OCI-LY3 (cell line): Measurements from ENCODE around the gene ADRB1.
A peak's percentile ranks its signal among the peaks of the same experiment; 100 is the strongest.

Source experiments
- H2AFZ ChIP-seq: fragments of 200-600, 300-600 bp; shearing (Covaris generic); 2 replicates; pipeline ENCODE4 v1.6.0; 2014; ENCODE audit warnings: antibody characterized with exemption, low read depth, low read length
- H3K27ac ChIP-seq: fragments of 200-600, 300-600 bp; sonication (generic); 2 replicates; pipeline ENCODE4 v1.5.1; 2014; ENCODE audit warnings: mild to moderate bottlenecking, low read length, moderate library complexity, mixed read lengths
- H3K27me3 ChIP-seq: fragments of 200-600, 300-600 bp; sonication (generic); 2 replicates; pipeline ENCODE4 v1.6.1; 2014; ENCODE audit warnings: low read depth, low read length, mixed read lengths
- H3K36me3 ChIP-seq: fragments of 200-600, 300-600 bp; sonication (generic); replicated peaks from 2 replicates; pipeline ENCODE3; 2014; ENCODE audit warnings: low read depth, low read length, mixed read lengths
- H3K4me1 ChIP-seq: fragments of 300-600, 200-600 bp; sonication (generic); 2 replicates; pipeline ENCODE4 v1.6.1; 2014; ENCODE audit warnings: low read length, mixed read lengths
- H3K4me2 ChIP-seq: fragments of 200-600, 300-600 bp; sonication (generic); 2 replicates; pipeline ENCODE4 v1.6.1; 2014; ENCODE audit warnings: low read length, mixed read lengths
- H3K4me3 ChIP-seq: fragments of 300-600, 200-600 bp; sonication (generic); 2 replicates; pipeline ENCODE4 v1.5.1; 2014; ENCODE audit warnings: antibody characterized with exemption, mild to moderate bottlenecking, low read length, moderate library complexity
- H3K79me2 ChIP-seq: fragments of 300-600, 200-600 bp; shearing (Covaris generic); 2 replicates; pipeline ENCODE4 v1.6.1; 2014; ENCODE audit warnings: mild to moderate bottlenecking, low read length, mixed read lengths
- H3K9ac ChIP-seq: fragments of 300-600, 200-600 bp; shearing (Covaris generic); 2 replicates; pipeline ENCODE4 v1.6.0; 2014; ENCODE audit warnings: mild to moderate bottlenecking, low read length, moderate library complexity
- H3K9me3 ChIP-seq: fragments of 200-600, 300-600 bp; shearing (Covaris generic); 2 replicates; pipeline ENCODE4 v1.6.1; 2014; ENCODE audit warnings: low read length, mixed read lengths; ENCODE audit not compliant: insufficient read depth
- H4K20me1 ChIP-seq: fragments of 200-600, 300-600 bp; sonication (generic); 2 replicates; pipeline ENCODE4 v1.6.1; 2016; ENCODE audit warnings: low read length, mixed read lengths; ENCODE audit not compliant: insufficient read depth
- EZH2phosphoT487 ChIP-seq: fragments of 200-600 bp; shearing (Covaris generic); IDR thresholded peaks from 2 replicates; pipeline ENCODE4 v1.6.1; 2018; ENCODE audit warnings: antibody characterized with exemption, mixed run types, low read depth
- TF ChIP-seq, protein P1 (sequence below): fragments of 200-600, 300-600 bp; sonication (generic); IDR thresholded peaks from 2 replicates; pipeline ENCODE4 v1.5.1; 2014; ENCODE audit warnings: antibody characterized with exemption, low read length, low read depth

Gene ADRB1

DNA sequence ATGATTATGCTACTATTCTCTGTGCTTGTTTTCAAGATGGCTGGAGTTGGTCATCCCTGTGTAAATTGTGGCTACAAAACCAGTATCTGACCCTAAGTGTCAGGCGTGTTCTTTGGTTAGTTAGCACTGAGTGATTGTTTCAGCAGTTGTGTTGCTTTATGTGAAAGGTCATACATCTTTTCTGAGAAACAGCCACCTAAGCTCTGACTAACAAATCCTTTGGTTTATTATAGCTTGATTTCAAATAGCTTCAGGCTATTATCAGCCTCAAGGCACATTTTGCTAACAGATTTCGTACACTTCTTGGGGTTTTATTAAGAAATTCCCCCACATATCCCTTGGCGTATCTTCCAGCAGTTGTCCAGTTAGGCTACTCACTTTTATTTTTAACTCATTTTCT, 4.8 kb upstream of the ADRB1 start:
- Histone ChIP-seq H4K20me1 (no peaks in the 10 kb centered on the region), H3K4me2 (no peak overlapping the region), H3K4me3 (no peak overlapping the region), H3K27me3 (peaks cover 9% of the 10 kb centered on the region; the same call in 1 of the 2 replicates), H2AFZ (no peak overlapping the region), H3K27ac (no peak overlapping the region), H3K79me2 (no peaks in the 10 kb centered on the region), H3K4me1 (no peaks in the 10 kb centered on the region), H3K36me3 (no peaks in the 10 kb centered on the region), H3K9me3 (no peaks in the 10 kb centered on the region), H3K9ac (no peak overlapping the region)
- TF ChIP-seq EZH2phosphoT487 = no peak
- TF ChIP-seq, protein P1, sequence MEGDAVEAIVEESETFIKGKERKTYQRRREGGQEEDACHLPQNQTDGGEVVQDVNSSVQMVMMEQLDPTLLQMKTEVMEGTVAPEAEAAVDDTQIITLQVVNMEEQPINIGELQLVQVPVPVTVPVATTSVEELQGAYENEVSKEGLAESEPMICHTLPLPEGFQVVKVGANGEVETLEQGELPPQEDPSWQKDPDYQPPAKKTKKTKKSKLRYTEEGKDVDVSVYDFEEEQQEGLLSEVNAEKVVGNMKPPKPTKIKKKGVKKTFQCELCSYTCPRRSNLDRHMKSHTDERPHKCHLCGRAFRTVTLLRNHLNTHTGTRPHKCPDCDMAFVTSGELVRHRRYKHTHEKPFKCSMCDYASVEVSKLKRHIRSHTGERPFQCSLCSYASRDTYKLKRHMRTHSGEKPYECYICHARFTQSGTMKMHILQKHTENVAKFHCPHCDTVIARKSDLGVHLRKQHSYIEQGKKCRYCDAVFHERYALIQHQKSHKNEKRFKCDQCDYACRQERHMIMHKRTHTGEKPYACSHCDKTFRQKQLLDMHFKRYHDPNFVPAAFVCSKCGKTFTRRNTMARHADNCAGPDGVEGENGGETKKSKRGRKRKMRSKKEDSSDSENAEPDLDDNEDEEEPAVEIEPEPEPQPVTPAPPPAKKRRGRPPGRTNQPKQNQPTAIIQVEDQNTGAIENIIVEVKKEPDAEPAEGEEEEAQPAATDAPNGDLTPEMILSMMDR = no peak

DNA sequence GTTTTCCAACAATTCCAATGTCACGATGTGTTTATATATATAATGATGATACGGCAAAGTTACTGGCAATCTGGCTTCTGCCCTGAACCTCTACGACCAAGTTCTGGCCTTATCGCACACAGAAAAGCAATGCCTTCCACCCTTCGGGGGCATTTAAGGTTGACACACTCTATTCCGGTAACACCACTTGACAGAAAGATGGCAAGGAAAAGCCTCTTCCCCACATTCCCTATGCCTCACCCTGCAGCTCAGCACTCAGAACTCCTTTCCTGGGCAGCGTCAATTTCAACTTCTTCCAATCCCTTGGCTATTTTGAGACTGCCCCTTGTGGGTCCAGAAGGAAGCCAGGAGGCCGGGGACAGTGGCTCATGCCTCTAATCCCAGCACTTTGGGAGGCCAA, 2.5 kb upstream of the ADRB1 start:
- H3K4me2 ChIP-seq = no peak overlapping the region
- H3K27me3 ChIP-seq = peaks cover 9% of the 10 kb centered on the region; the same call in 1 of the 2 replicates
- H3K4me3 ChIP-seq = no peak overlapping the region
- H3K9ac ChIP-seq = no peak overlapping the region
- H4K20me1 ChIP-seq = no peaks in the 10 kb centered on the region
- no peak overlapping the region for H2AFZ ChIP-seq
- no peaks in the 10 kb centered on the region for H3K4me1 ChIP-seq
- H3K9me3 ChIP-seq = no peaks in the 10 kb centered on the region
- no peaks in the 10 kb centered on the region for H3K36me3 ChIP-seq
- no peak overlapping the region for H3K27ac ChIP-seq
- H3K79me2 ChIP-seq = no peaks in the 10 kb centered on the region
- TF ChIP-seq EZH2phosphoT487 = no peak
- TF ChIP-seq, protein P1 = no peak

DNA sequence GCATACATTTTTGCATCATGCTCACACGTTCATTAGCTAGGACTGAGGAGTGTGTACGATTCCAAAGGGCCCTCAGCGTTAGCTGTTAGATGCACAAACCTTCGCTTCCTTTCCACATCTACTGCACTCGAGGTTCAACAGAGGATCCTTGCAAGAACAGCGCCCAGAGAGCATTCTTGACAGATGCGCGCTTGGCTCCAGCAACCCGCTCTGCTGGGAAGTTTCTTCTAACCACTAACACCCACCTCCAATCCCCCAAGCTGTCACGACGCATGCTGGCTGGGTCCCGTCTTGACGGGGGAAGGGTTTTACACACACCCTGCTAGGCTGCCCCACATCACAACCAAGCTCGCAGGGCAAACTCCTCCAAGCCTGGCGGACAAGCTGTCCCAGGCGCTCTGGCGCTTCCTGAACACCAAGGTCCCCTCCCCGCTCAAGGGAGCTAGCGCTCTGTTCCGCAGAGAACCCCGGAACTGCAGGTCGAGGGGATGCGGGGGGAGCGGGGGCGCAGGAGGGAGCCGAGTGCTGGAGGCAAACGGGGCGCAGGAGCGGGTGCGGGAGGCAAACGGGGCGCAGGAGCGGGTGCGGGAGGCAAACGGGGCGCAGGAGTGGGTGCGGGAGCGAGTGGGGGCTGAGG, 653 bp upstream of the ADRB1 start:
- Histone ChIP-seq H3K36me3 (no peaks in the 10 kb centered on the region), H3K4me3 (no peak overlapping the region), H3K9me3 (no peaks in the 10 kb centered on the region), H4K20me1 (no peaks in the 10 kb centered on the region), H3K27ac (no peak overlapping the region), H3K4me2 (peak overlapping the region; percentile 30), H3K79me2 (no peaks in the 10 kb centered on the region), H3K27me3 (peaks cover 9% of the 10 kb centered on the region; the same call in 1 of the 2 replicates), H3K9ac (no peak overlapping the region), H2AFZ (no peak overlapping the region), H3K4me1 (no peaks in the 10 kb centered on the region)
- TF ChIP-seq EZH2phosphoT487 = no peak
- TF ChIP-seq, protein P1 = no peak

DNA sequence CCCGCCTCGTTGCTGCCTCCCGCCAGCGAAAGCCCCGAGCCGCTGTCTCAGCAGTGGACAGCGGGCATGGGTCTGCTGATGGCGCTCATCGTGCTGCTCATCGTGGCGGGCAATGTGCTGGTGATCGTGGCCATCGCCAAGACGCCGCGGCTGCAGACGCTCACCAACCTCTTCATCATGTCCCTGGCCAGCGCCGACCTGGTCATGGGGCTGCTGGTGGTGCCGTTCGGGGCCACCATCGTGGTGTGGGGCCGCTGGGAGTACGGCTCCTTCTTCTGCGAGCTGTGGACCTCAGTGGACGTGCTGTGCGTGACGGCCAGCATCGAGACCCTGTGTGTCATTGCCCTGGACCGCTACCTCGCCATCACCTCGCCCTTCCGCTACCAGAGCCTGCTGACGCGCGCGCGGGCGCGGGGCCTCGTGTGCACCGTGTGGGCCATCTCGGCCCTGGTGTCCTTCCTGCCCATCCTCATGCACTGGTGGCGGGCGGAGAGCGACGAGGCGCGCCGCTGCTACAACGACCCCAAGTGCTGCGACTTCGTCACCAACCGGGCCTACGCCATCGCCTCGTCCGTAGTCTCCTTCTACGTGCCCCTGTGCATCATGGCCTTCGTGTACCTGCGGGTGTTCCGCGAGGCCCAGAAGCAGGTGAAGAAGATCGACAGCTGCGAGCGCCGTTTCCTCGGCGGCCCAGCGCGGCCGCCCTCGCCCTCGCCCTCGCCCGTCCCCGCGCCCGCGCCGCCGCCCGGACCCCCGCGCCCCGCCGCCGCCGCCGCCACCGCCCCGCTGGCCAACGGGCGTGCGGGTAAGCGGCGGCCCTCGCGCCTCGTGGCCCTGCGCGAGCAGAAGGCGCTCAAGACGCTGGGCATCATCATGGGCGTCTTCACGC, 825 bp downstream of the ADRB1 start:
- Histone ChIP-seq H3K9me3 (no peaks in the 10 kb centered on the region), H3K36me3 (no peaks in the 10 kb centered on the region), H3K27ac (no peak overlapping the region), H3K9ac (no peak overlapping the region), H3K4me3 (no peak overlapping the region), H4K20me1 (no peaks in the 10 kb centered on the region), H2AFZ (no peak overlapping the region), H3K27me3 (no peaks in the 10 kb centered on the region), H3K4me2 (no peak overlapping the region), H3K79me2 (no peaks in the 10 kb centered on the region), H3K4me1 (no peaks in the 10 kb centered on the region)
- TF ChIP-seq, protein P1 = no peak
- no peak for TF ChIP-seq EZH2phosphoT487
